ENCODE data around the gene ADAMTS12. TPM values are rescaled to one million over a fixed set of nuclear protein-coding genes. Genes with fewer than 3 reads are reported as not detected.
A peak's percentile ranks its signal among the peaks of the same experiment; 100 is the strongest.

ADAMTS12 gene
- 1 to 10 TPM in 1 of 2 donors, under 1 TPM in 1; 0.43 to 1.7 TPM for total RNA-seq

- no peaks in the 10 kb centered on the region for H3K36me3 ChIP-seq
- no peak for TF ChIP-seq CTCF (IDR thresholded peaks at IDR 0.05)
- peaks cover 0 to 6% of the 10 kb centered on the region in 2 donors for H3K27me3 ChIP-seq
- H3K27ac ChIP-seq = no peak within 1 kb of the TSS
- peaks cover 0 to 22% of the 10 kb centered on the region in 2 donors for H3K4me1 ChIP-seq
- DNase-seq (ENCODE audit: low spot score) = no peak
- no peaks in the 10 kb centered on the region for H3K9me3 ChIP-seq
- peak within 1 kb of the TSS; percentile 18 to 48 for H3K4me3 ChIP-seq
Observed at GRCh38 chr5:33891788-33892619, at the start of gene ADAMTS12. Gene ADAMTS12 (minus strand): TSS chr5:33891990. CDS start chr5:33891856, 134 bp downstream.

- Histone ChIP-seq H3K4me1 (peaks cover 0 to 11% of the 10 kb centered on the region in 2 donors), H3K36me3 (no peaks in the 10 kb centered on the region), H3K27ac (no peak overlapping the region), H3K9me3 (no peaks in the 10 kb centered on the region), H3K4me3 (no peak overlapping the region), H3K27me3 (peaks cover 10 to 18% of the 10 kb centered on the region in 2 donors)
- no peak for TF ChIP-seq CTCF (IDR thresholded peaks at IDR 0.05)
- no peak for DNase-seq (ENCODE audit: low spot score)
Observed at GRCh38 chr5:33941090-33941489, 49.3 kb upstream of the ADAMTS12 start.

- TF ChIP-seq CTCF (IDR thresholded peaks at IDR 0.05) = no peak
- no peak overlapping the region for H3K4me3 ChIP-seq
- no peaks in the 10 kb centered on the region for H3K36me3 ChIP-seq
- peaks cover 10 to 18% of the 10 kb centered on the region in 2 donors for H3K27me3 ChIP-seq
- H3K9me3 ChIP-seq = no peaks in the 10 kb centered on the region
- H3K4me1 ChIP-seq = peaks cover 0 to 15% of the 10 kb centered on the region in 2 donors
- no peak for DNase-seq (ENCODE audit: low spot score)
- no peak overlapping the region for H3K27ac ChIP-seq
Observed at GRCh38 chr5:33939556-33940262, 47.9 kb upstream of the ADAMTS12 start.

- Histone ChIP-seq H3K36me3 (no peaks in the 10 kb centered on the region), H3K4me3 (no peak overlapping the region), H3K27ac (no peak overlapping the region), H3K9me3 (no peaks in the 10 kb centered on the region), H3K4me1 (peaks cover 0 to 15% of the 10 kb centered on the region in 2 donors), H3K27me3 (peaks cover 10 to 18% of the 10 kb centered on the region in 2 donors)
- no peak for TF ChIP-seq CTCF (IDR thresholded peaks at IDR 0.05)
- DNase-seq (ENCODE audit: low spot score) = no peak
Observed at GRCh38 chr5:33938881-33939280, 47.1 kb upstream of the ADAMTS12 start.

- no peak for TF ChIP-seq CTCF (IDR thresholded peaks at IDR 0.05)
- Histone ChIP-seq H3K36me3 (no peaks in the 10 kb centered on the region), H3K9me3 (no peaks in the 10 kb centered on the region), H3K4me3 (no peak overlapping the region), H3K27me3 (peaks cover 10 to 18% of the 10 kb centered on the region in 2 donors), H3K4me1 (peaks cover 0 to 15% of the 10 kb centered on the region in 2 donors), H3K27ac (no peak overlapping the region)
- DNase-seq (ENCODE audit: low spot score) = no peak
Observed at GRCh38 chr5:33938507-33938796, 46.7 kb upstream of the ADAMTS12 start.
